ENCODE results near the gene MTHFD1L.

The MTHFD1L gene

DNA sequence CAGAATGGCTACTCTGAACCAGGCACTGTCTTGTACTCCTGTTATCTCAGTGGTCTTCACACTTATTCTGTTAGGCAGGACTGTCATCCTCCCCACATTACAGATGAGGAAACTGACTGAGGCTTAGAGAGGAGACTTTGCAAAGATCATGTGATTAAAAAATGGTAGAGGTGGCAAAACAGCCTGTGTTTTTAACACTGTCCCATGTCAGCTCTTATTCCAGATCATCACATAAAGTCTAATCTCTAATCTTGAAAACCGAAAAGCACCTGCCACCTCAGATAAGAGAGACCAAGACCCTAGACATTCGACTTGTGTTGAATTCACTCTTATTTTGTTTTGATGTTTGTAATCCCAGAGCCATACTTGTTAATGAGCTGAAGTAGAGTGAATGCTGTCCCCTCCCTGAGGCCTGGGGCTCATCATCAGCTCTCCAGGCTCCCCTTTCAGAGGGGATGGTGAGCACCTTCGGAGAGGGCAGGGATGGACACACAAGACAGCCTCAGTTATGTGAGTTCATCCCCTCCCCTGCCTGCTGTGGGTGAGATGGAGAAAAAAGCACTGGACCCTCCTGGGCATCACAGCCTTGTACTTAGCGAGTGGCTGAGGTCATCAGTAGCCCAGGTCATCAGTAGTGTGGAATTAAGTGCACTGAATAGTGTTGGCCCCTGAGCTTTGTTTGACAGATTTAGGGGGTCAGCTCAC lies 30.6 kb downstream of the MTHFD1L start:
- FAIRE-seq: no peak
- peak; percentile 25; the same call in 1 of the 2 replicates for TF ChIP-seq POLR2AphosphoS5 (IDR thresholded peaks at IDR 0.05; ENCODE audit: low read depth, low read length)
- TF ChIP-seq POU2F2 (IDR thresholded peaks at IDR 0.05; ENCODE audit: low read depth, low read length): no peak
- no peak for DNase-seq (ENCODE audit: insufficient read length, low spot score)

DNA sequence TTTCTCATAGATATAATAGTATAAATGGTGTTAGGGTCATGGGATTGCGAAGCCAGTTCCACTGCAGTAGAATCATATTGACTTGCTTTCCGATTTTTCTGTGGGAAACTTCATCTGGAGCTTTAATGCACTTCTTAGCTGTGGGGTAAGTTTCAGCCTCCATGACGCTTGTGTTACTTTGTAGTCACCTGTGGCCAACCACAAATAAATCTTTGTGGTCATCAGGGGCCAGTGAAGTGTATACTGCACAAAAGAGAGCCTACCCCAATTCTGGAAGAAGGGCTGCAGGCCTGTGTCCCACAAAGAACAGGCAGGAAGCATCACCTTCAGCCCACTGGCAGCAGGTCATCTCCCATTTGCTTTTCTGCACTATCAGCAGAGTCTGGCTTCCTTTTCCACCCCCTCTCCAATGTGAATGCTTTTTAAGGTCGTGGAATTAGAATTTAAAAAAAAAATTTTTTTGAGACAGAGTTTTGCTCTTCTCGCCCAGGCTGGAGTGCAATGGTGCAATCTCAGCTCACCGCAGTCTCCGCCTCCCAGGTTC lies 32.0 kb downstream of the MTHFD1L start:
- DNase-seq (ENCODE audit: insufficient read length, low spot score) (no peak), FAIRE-seq (no peak)
- peak; percentile 47 for TF ChIP-seq PAX5 (IDR thresholded peaks at IDR 0.05; ENCODE audit: insufficient read depth, low read length, severe bottlenecking)
- 0 out of 2 replicates have a peak, but pooled peaks have one; percentile 30 for TF ChIP-seq SPI1 (IDR thresholded peaks at IDR 0.05; ENCODE audit: low read depth, low read length)
- TF ChIP-seq POLR2A (IDR thresholded peaks at IDR 0.05; ENCODE audit: low read depth, low read length): no peak
- no peak for TF ChIP-seq TAF1 (IDR thresholded peaks at IDR 0.05; ENCODE audit: low read depth, low read length)
- peak; percentile 54; the same call in 1 of the 2 replicates for TF ChIP-seq POLR2AphosphoS5 (IDR thresholded peaks at IDR 0.05; ENCODE audit: low read depth, low read length)
- peak; percentile 66; the same call in 1 of the 2 replicates for TF ChIP-seq POU2F2 (IDR thresholded peaks at IDR 0.05; ENCODE audit: low read depth, low read length)

DNA sequence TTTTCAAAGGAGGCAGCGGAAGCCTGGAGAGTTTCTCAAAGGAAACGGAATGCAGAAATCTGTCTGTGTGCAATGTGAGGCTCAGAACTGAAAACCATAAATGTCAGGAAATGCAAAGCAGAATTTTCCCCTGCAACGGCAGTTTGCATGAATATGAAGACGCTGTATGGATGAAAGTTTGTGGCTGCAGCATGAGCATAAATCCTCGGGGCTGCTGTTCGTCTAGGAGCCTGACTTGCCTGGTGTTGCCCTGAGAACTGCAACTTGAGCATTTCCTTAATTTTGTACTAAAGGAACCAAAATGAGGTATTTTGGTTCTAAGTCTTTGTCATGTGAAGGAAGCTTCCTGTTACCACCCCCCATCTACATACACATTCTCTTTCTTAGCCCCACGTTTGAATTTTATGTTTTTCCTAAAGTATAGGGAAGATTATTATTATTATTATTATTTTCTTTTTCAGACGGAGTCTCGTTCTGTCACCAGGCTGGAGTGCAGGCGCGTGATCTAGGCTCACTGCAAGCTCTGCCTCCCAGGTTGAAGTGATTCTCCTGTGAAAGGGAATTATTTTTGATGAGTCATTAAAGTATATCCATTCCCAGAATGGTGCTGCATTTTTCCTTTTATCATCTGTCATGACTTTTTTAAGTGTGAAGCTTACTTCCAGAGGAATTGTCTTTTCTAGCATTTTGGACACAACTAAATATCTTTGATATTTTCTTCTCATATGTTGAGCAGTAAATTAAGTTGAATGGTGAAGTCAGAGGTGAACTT lies 33.1 kb downstream of the MTHFD1L start:
- FAIRE-seq (peak; percentile 76), DNase-seq (ENCODE audit: insufficient read length, low spot score) (no peak)
- TF ChIP-seq POU2F2 (IDR thresholded peaks at IDR 0.05; ENCODE audit: low read depth, low read length): peak; percentile 86
- TF ChIP-seq SPI1 (IDR thresholded peaks at IDR 0.05; ENCODE audit: low read depth, low read length): peak; percentile 61
- 0 out of 2 replicates have a peak, but pooled peaks have one; percentile 34 for TF ChIP-seq POLR2A (IDR thresholded peaks at IDR 0.05; ENCODE audit: low read depth, low read length)
- TF ChIP-seq POLR2AphosphoS5 (IDR thresholded peaks at IDR 0.05; ENCODE audit: low read depth, low read length): no peak

DNA sequence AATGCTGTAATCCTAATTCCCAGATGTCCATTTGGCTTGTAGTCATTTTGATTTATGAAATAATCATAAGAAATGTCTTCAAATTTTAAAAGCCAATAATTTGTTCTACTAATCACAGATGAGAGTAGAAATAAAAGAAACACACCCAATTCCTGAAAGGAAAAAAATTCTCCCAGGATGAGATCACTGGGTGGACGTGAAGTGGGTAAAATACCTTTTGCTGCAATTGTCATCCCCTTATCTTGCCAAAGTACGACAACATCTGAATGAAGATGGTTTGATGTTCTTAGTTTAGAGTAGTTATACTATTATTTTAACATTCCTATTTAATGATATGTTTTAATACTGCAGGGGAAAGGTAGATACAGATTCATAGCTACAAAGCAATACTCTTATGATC lies 33.7 kb downstream of the MTHFD1L start:
- FAIRE-seq (no peak), DNase-seq (ENCODE audit: insufficient read length, low spot score) (no peak)
- TF ChIP-seq POU2F2 (IDR thresholded peaks at IDR 0.05; ENCODE audit: low read depth, low read length): no peak
- no peak for TF ChIP-seq TAF1 (IDR thresholded peaks at IDR 0.05; ENCODE audit: low read depth, low read length)
- no peak for TF ChIP-seq POLR2A (IDR thresholded peaks at IDR 0.05; ENCODE audit: low read depth, low read length)
- TF ChIP-seq POLR2AphosphoS5 (IDR thresholded peaks at IDR 0.05; ENCODE audit: low read depth, low read length): no peak

DNA sequence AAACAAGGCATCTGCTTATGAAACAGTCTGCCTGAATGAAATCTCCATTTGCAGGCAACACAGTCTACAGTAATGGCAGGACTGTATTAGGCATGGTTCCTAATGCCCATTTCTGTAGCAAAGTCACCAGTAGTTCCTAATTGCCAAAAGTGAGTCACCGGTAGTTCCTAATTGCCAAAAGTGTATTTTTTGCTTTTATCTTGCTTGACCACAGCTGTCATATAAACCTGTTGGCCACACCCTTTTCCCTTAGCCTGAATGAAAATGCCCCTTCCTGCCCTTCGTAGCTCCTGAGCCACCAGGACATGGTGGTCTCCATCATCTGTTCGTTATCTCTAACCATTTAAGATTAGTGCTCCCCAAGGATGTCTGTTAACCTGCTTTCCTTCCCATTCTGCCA lies 34.5 kb downstream of the MTHFD1L start:
- DNase-seq (ENCODE audit: insufficient read length, low spot score) (no peak), FAIRE-seq (no peak)
- TF ChIP-seq POLR2A (IDR thresholded peaks at IDR 0.05; ENCODE audit: low read depth, low read length) (no peak), POLR2AphosphoS5 (IDR thresholded peaks at IDR 0.05; ENCODE audit: low read depth, low read length) (no peak), POU2F2 (IDR thresholded peaks at IDR 0.05; ENCODE audit: low read depth, low read length) (no peak)

DNA sequence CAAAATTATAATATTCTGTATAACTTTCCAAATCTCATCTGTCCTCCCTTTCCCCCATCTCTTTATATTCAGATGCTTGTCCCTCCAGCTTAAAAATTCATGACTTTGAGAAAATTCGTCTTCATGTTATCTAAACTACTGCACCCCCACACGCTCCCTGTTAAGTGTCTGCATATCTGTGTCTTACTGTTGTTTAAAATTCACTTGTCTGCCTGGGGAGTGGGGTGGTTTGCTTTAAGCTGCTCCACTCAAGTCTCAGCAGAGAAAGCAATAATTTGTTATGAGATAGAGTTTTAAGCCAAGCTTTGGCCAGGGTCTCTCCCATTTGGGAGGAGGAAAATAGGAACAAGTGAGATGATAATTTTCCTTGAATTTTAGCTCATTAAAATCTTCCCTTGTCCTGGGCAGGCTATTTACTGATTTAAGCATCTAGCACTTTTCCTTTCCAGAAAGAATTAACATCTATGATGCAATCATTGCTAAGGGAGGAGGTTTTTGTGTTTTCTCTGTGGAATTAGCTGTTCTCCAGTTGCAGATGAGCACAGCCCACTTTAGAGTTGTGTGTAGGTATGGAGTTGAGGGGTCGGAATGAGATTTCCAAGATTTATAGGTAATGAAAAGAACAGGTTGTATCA lies 36.8 kb downstream of the MTHFD1L start:
- DNase-seq (ENCODE audit: insufficient read length, low spot score) (no peak), FAIRE-seq (no peak)
- no peak for TF ChIP-seq POLR2AphosphoS5 (IDR thresholded peaks at IDR 0.05; ENCODE audit: low read depth, low read length)
- no peak for TF ChIP-seq PAX5 (IDR thresholded peaks at IDR 0.05; ENCODE audit: insufficient read depth, low read length, severe bottlenecking)
- no peak for TF ChIP-seq TAF1 (IDR thresholded peaks at IDR 0.05; ENCODE audit: low read depth, low read length)
- TF ChIP-seq SPI1 (IDR thresholded peaks at IDR 0.05; ENCODE audit: low read depth, low read length): no peak
- TF ChIP-seq POU2F2 (IDR thresholded peaks at IDR 0.05; ENCODE audit: low read depth, low read length): no peak
- TF ChIP-seq POLR2A (IDR thresholded peaks at IDR 0.05; ENCODE audit: low read depth, low read length): no peak

DNA sequence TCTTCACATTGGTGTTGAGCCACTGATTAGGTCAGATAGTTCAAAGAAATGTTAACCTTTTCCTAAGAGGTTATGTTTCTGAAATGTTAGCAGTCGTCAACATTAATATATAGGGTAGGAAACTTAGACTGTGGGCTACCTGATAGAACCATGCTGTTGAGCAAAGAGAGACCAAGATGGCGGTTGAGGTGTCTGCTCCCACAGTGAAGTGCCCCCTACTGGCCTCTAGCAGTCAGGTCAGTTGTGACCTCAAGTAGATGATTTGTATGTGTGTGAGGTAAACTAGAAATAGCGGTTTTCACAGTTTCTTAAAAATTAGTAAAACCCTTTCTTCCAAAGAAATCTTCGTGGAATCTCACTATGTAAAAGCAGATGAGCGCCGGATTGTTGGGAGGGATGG lies 40.3 kb downstream of the MTHFD1L start:
- DNase-seq (ENCODE audit: insufficient read length, low spot score): no peak
- TF ChIP-seq SPI1 (IDR thresholded peaks at IDR 0.05; ENCODE audit: low read depth, low read length) (no peak), PAX5 (IDR thresholded peaks at IDR 0.05; ENCODE audit: insufficient read depth, low read length, severe bottlenecking) (no peak), POU2F2 (IDR thresholded peaks at IDR 0.05; ENCODE audit: low read depth, low read length) (no peak), POLR2AphosphoS5 (IDR thresholded peaks at IDR 0.05; ENCODE audit: low read depth, low read length) (no peak), TAF1 (IDR thresholded peaks at IDR 0.05; ENCODE audit: low read depth, low read length) (no peak), POLR2A (IDR thresholded peaks at IDR 0.05; ENCODE audit: low read depth, low read length) (no peak)
- FAIRE-seq: no peak

DNA sequence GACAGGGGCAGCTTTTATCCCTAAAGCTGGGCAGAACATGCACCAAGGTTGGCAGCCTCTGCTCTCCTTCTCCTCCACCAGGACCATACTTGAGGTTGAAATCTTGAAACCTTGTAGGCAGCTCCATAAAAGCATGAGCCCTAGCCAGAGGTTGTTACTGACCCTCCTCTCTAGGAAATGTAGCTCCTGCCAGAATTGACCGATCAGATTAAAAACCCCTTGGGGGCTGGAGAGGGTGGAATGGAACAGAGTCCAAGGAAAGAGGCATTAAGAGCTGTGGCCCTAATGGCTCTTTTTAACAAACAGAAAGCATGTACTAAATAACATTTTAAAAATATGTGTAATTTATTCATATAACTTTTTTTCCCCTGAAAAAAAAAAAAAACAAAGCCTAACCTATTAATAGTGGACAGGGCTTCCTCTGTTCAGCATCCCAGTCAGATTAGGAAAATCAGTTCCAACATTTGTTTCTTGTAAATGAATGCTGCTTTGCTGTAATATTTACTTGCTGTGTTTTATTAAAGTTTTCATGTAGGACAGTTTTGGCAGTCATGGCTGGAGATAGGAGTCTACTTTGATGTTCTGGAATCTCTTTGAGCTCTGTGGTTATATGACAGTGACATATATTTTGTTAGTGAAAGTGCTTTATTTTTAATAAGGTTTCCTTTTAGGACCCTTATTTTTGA lies 41.3 kb downstream of the MTHFD1L start:
- no peak for DNase-seq (ENCODE audit: insufficient read length, low spot score)
- FAIRE-seq: no peak
- TF ChIP-seq POLR2AphosphoS5 (IDR thresholded peaks at IDR 0.05; ENCODE audit: low read depth, low read length): no peak
- TF ChIP-seq PAX5 (IDR thresholded peaks at IDR 0.05; ENCODE audit: insufficient read depth, low read length, severe bottlenecking): no peak
- no peak for TF ChIP-seq POU2F2 (IDR thresholded peaks at IDR 0.05; ENCODE audit: low read depth, low read length)
- no peak for TF ChIP-seq TAF1 (IDR thresholded peaks at IDR 0.05; ENCODE audit: low read depth, low read length)
- no peak for TF ChIP-seq SPI1 (IDR thresholded peaks at IDR 0.05; ENCODE audit: low read depth, low read length)
- no peak for TF ChIP-seq POLR2A (IDR thresholded peaks at IDR 0.05; ENCODE audit: low read depth, low read length)

DNA sequence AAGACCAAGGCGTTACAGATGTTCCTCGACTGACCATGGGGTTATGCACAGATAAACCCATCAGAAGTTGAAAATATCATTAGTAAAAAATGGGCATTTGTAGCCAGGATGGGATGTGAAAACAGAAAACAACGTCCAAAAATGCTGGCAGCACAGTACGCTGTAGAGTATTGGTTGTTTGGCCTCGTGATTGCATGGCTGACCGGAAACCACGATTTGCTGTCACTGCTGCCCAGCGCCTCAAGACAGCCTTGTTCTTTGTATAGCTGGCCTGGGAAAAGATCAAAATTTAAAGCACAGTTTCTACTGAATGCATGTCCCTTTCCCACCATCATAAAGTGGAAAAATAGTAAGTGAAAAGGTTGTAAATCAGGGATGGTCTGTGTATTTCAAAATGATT lies 41.9 kb downstream of the MTHFD1L start:
- DNase-seq (ENCODE audit: insufficient read length, low spot score) (no peak), FAIRE-seq (no peak)
- TF ChIP-seq TAF1 (IDR thresholded peaks at IDR 0.05; ENCODE audit: low read depth, low read length): no peak
- TF ChIP-seq POLR2A (IDR thresholded peaks at IDR 0.05; ENCODE audit: low read depth, low read length): no peak
- TF ChIP-seq PAX5 (IDR thresholded peaks at IDR 0.05; ENCODE audit: insufficient read depth, low read length, severe bottlenecking): no peak
- no peak for TF ChIP-seq SPI1 (IDR thresholded peaks at IDR 0.05; ENCODE audit: low read depth, low read length)
- no peak for TF ChIP-seq POLR2AphosphoS5 (IDR thresholded peaks at IDR 0.05; ENCODE audit: low read depth, low read length)
- TF ChIP-seq POU2F2 (IDR thresholded peaks at IDR 0.05; ENCODE audit: low read depth, low read length): no peak

Data from GM12891 (cell line).